ENCODE results near the gene PLD5.

- no peak for TF ChIP-seq CTCF (IDR thresholded peaks at IDR 0.05; ENCODE audit: low read length)
- TF ChIP-seq EZH2 (IDR thresholded peaks at IDR 0.05; ENCODE audit: borderline replicate concordance, low read length) = no peak
Observed at GRCh38 chr1:242523719-242524570, 552 bp downstream of the PLD5 start.

Measured in OCI-LY1 (cell line).